Fibroblast of skin of back (primary cell): Measurements from ENCODE around the gene SYN1.
A peak's percentile ranks its signal among the peaks of the same experiment; 100 is the strongest.

ENCODE experiments used
- DNase-seq: peaks from one replicate; pipeline ENCODE4 v3.0.0-alpha.2; 2013

Gene SYN1

GRCh38 chrX:47572773-47573340 lies 46.8 kb downstream of the SYN1 start:
- DNase-seq = no peak

GRCh38 chrX:47571896-47572295 lies 47.8 kb downstream of the SYN1 start:
- DNase-seq = no peak

GRCh38 chrX:47571215-47571614 lies 48.4 kb downstream of the SYN1 start:
- no peak for DNase-seq

- no peak for DNase-seq
Measured at GRCh38 chrX:47570794-47571193, 48.9 kb downstream of the SYN1 start.

GRCh38 chrX:47568656-47569295 lies 50.9 kb downstream of the SYN1 start:
- DNase-seq = peak; percentile 23

- DNase-seq = no peak
Measured at GRCh38 chrX:47566841-47567240, 52.8 kb downstream of the SYN1 start.

- no peak for DNase-seq
Measured at GRCh38 chrX:47564438-47565085, 55.1 kb downstream of the SYN1 start.

- DNase-seq = no peak
Measured at GRCh38 chrX:47563801-47564315, 55.8 kb downstream of the SYN1 start.

- peak; percentile 27 for DNase-seq
Measured at GRCh38 chrX:47562615-47563243, 56.9 kb downstream of the SYN1 start.

- DNase-seq = no peak
Measured at GRCh38 chrX:47561659-47562151, 58.0 kb downstream of the SYN1 start.

GRCh38 chrX:47560934-47561658 lies 58.6 kb downstream of the SYN1 start, which contains the start of gene ARAF:
TSS of gene ARAF (plus strand) at chrX:47561205. CDS start at chrX:47562968, 1,763 bp downstream.
- DNase-seq = peak; percentile 99

GRCh38 chrX:47560179-47560933 lies 59.3 kb downstream of the SYN1 start:
- no peak for DNase-seq

GRCh38 chrX:47558436-47558835 lies 61.2 kb downstream of the SYN1 start:
- DNase-seq = no peak

- peak; percentile 92 for DNase-seq
Measured at GRCh38 chrX:47556045-47556623, 63.5 kb downstream of the SYN1 start.

- no peak for DNase-seq
Measured at GRCh38 chrX:47543496-47543895, 76.2 kb downstream of the SYN1 start.

GRCh38 chrX:47540754-47541538 lies 78.7 kb downstream of the SYN1 start:
- DNase-seq = peak; percentile 91

- DNase-seq = no peak
Measured at GRCh38 chrX:47539860-47540259, 79.8 kb downstream of the SYN1 start.

GRCh38 chrX:47530049-47530448 lies 89.6 kb downstream of the SYN1 start:
- DNase-seq = no peak

GRCh38 chrX:47529548-47529947 lies 90.1 kb downstream of the SYN1 start:
- DNase-seq = no peak

GRCh38 chrX:47523713-47524166 lies 95.9 kb downstream of the SYN1 start:
- DNase-seq = no peak
